Suprapubic skin (tissue), 4 donors: ENCODE data around the gene PLCL1.

ENCODE experiments used
- POLR2A ChIP-seq, 2 donors: fragments of 450-650 bp; IDR thresholded peaks; one replicate each; pipeline ENCODE4 v1.6.1; 2017; ENCODE audit warnings: antibody characterized with exemption in 2 of 2, mild to moderate bottlenecking in 2 of 2, moderate library complexity in 2 of 2
- POLR2AphosphoS5 ChIP-seq, 3 donors: sonication (generic); formaldehyde crosslinking; IDR thresholded peaks; one replicate each; pipeline ENCODE4 v1.6.1; 2017; ENCODE audit warnings: antibody characterized with exemption in 3 of 3
- TF ChIP-seq, protein P1 (sequence below), 2 donors: fragments of 200-600 bp in 1 of 2; fragments of 450-650 bp in 1 of 2; sonication (generic) in 1 of 2; IDR thresholded peaks; one replicate each; pipeline ENCODE4 v1.5.1; 2016 to 2019; ENCODE audit warnings: antibody characterized with exemption in 2 of 2, mild to moderate bottlenecking in 1 of 2, moderate library complexity in 1 of 2

GRCh38 chr2:198054299-198054698, 249.9 kb downstream of the PLCL1 start:
- TF ChIP-seq, protein P1, sequence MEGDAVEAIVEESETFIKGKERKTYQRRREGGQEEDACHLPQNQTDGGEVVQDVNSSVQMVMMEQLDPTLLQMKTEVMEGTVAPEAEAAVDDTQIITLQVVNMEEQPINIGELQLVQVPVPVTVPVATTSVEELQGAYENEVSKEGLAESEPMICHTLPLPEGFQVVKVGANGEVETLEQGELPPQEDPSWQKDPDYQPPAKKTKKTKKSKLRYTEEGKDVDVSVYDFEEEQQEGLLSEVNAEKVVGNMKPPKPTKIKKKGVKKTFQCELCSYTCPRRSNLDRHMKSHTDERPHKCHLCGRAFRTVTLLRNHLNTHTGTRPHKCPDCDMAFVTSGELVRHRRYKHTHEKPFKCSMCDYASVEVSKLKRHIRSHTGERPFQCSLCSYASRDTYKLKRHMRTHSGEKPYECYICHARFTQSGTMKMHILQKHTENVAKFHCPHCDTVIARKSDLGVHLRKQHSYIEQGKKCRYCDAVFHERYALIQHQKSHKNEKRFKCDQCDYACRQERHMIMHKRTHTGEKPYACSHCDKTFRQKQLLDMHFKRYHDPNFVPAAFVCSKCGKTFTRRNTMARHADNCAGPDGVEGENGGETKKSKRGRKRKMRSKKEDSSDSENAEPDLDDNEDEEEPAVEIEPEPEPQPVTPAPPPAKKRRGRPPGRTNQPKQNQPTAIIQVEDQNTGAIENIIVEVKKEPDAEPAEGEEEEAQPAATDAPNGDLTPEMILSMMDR (IDR thresholded peaks at IDR 0.05), result no peak
- TF ChIP-seq POLR2A (IDR thresholded peaks at IDR 0.05), result no peak
- TF ChIP-seq POLR2AphosphoS5 (IDR thresholded peaks at IDR 0.05), result no peak
